ENCODE results near the gene LGR4.

Gene LGR4

GRCh38 chr11:27411328-27411727, 61.3 kb downstream of the LGR4 start:
- DNase-seq: no peak
- in situ Hi-C loops (cut with MboI; ENCODE audit: low pct_unique_long_range_greater_than_20kb, low sequenced_read_pairs): no loop called here

- in situ Hi-C loops (cut with MboI; ENCODE audit: low pct_unique_long_range_greater_than_20kb, low sequenced_read_pairs): no loop called here
- no peak for DNase-seq
These were observed 62.3 kb downstream of the LGR4 start for GRCh38 chr11:27410272-27410671.

- DNase-seq: no peak
- in situ Hi-C loops (cut with MboI; ENCODE audit: low pct_unique_long_range_greater_than_20kb, low sequenced_read_pairs): no loop called here
These were observed 62.8 kb downstream of the LGR4 start for GRCh38 chr11:27409742-27410141.

- in situ Hi-C loops (cut with MboI; ENCODE audit: low pct_unique_long_range_greater_than_20kb, low sequenced_read_pairs): no loop called here
These were observed 63.5 kb downstream of the LGR4 start for GRCh38 chr11:27409049-27409448.

GRCh38 chr11:27408246-27408800, 64.3 kb downstream of the LGR4 start:
- no peak for DNase-seq
- in situ Hi-C loops (cut with MboI; ENCODE audit: low pct_unique_long_range_greater_than_20kb, low sequenced_read_pairs): no loop called here

More at GRCh38 chr11:27409049-27409448, 63.5 kb downstream of the LGR4 start:
- no peak for DNase-seq

GRCh38 chr11:27406498-27407354, 65.9 kb downstream of the LGR4 start:
- DNase-seq: no peak
- in situ Hi-C loops (cut with MboI; ENCODE audit: low pct_unique_long_range_greater_than_20kb, low sequenced_read_pairs): no loop called here

GRCh38 chr11:27405134-27405533, 67.5 kb downstream of the LGR4 start:
- in situ Hi-C loops (cut with MboI; ENCODE audit: low pct_unique_long_range_greater_than_20kb, low sequenced_read_pairs): no loop called here
- no peak for DNase-seq

- no peak for DNase-seq
- in situ Hi-C loops (cut with MboI; ENCODE audit: low pct_unique_long_range_greater_than_20kb, low sequenced_read_pairs): no loop called here
These were observed 68.2 kb downstream of the LGR4 start for GRCh38 chr11:27404427-27404826.

- in situ Hi-C loops (cut with MboI; ENCODE audit: low pct_unique_long_range_greater_than_20kb, low sequenced_read_pairs): no loop called here
These were observed 69.4 kb downstream of the LGR4 start for GRCh38 chr11:27403195-27403594.

GRCh38 chr11:27402450-27402849, 70.1 kb downstream of the LGR4 start:
- no peak for DNase-seq
- in situ Hi-C loops (cut with MboI; ENCODE audit: low pct_unique_long_range_greater_than_20kb, low sequenced_read_pairs): no loop called here

More at GRCh38 chr11:27403195-27403594, 69.4 kb downstream of the LGR4 start:
- no peak for DNase-seq

GRCh38 chr11:27401833-27402316, 70.7 kb downstream of the LGR4 start:
- in situ Hi-C loops (cut with MboI; ENCODE audit: low pct_unique_long_range_greater_than_20kb, low sequenced_read_pairs): no loop called here
- DNase-seq: no peak

- in situ Hi-C loops (cut with MboI; ENCODE audit: low pct_unique_long_range_greater_than_20kb, low sequenced_read_pairs): no loop called here
These were observed 71.2 kb downstream of the LGR4 start for GRCh38 chr11:27401280-27401832.

GRCh38 chr11:27398400-27398770, 74.2 kb downstream of the LGR4 start:
- in situ Hi-C loops (cut with MboI; ENCODE audit: low pct_unique_long_range_greater_than_20kb, low sequenced_read_pairs): no loop called here
- DNase-seq: no peak

More at GRCh38 chr11:27401280-27401832, 71.2 kb downstream of the LGR4 start:
- DNase-seq: no peak

GRCh38 chr11:27397624-27398399, 74.8 kb downstream of the LGR4 start:
- DNase-seq: no peak
- in situ Hi-C loops (cut with MboI; ENCODE audit: low pct_unique_long_range_greater_than_20kb, low sequenced_read_pairs): no loop called here

GRCh38 chr11:27396259-27396839, 76.2 kb downstream of the LGR4 start:
- DNase-seq: no peak
- in situ Hi-C loops (cut with MboI; ENCODE audit: low pct_unique_long_range_greater_than_20kb, low sequenced_read_pairs): no loop called here

GRCh38 chr11:27395556-27396258, 76.9 kb downstream of the LGR4 start:
- DNase-seq: no peak
- in situ Hi-C loops (cut with MboI; ENCODE audit: low pct_unique_long_range_greater_than_20kb, low sequenced_read_pairs): no loop called here

GRCh38 chr11:27394781-27395228, 77.8 kb downstream of the LGR4 start:
- in situ Hi-C loops (cut with MboI; ENCODE audit: low pct_unique_long_range_greater_than_20kb, low sequenced_read_pairs): no loop called here
- no peak for DNase-seq

- DNase-seq: no peak
- in situ Hi-C loops (cut with MboI; ENCODE audit: low pct_unique_long_range_greater_than_20kb, low sequenced_read_pairs): no loop called here
These were observed 80.1 kb downstream of the LGR4 start for GRCh38 chr11:27392278-27393114.
